Measurements from ENCODE around the gene HDAC9. TPM values are rescaled to one million over a fixed set of nuclear protein-coding genes. Genes with fewer than 3 reads are reported as not detected.

HDAC9 gene
- total RNA-seq, 1 donor from 2014 or later: 27.6 TPM

DNA sequence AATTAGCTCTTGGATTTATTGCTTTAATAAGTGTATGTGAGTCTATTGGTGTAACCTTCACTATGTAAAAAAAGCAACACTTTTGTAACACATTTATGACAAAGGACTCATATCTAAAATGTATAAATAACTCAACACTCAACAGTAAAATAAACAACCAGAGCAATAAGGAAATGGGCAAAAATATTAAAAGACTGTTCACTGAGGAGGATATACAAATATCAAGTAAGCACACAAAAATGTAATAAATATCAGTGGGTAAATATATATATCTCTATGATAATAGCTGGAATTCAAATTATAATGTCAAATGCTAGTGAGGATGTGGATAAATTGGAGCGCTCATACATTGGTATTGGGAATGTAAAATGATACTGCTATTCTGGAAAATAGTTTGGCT lies 53.0 kb downstream of the HDAC9 start:
- no peak overlapping the region for H3K4me3 ChIP-seq (ENCODE audit: insufficient read depth, low read depth, low read length)
- Mint-ChIP-seq H3K36me3 (ENCODE audit: low read depth, unreplicated experiment) (peaks cover 7% of the 10 kb centered on the region), H3K4me1 (ENCODE audit: low read depth, unreplicated experiment) (peaks cover 4% of the 10 kb centered on the region), H3K27ac (ENCODE audit: unreplicated experiment) (no peak overlapping the region), H3K4me3 (ENCODE audit: unreplicated experiment) (no peak overlapping the region), H3K9me3 (ENCODE audit: unreplicated experiment) (no peaks in the 10 kb centered on the region), H3K27me3 (ENCODE audit: low read depth, unreplicated experiment) (no peaks in the 10 kb centered on the region)
- no peak overlapping the region for H3K9ac ChIP-seq (ENCODE audit: low read length)
- peaks cover 9% of the 10 kb centered on the region for H3K4me1 ChIP-seq (ENCODE audit: insufficient read depth, low read length)
- H3K4me2 ChIP-seq (ENCODE audit: low read length): no peak overlapping the region
- H3K9me3 ChIP-seq (ENCODE audit: insufficient read depth, low read depth, low read length): no peaks in the 10 kb centered on the region
- peaks cover 11% of the 10 kb centered on the region for H3K79me2 ChIP-seq (ENCODE audit: insufficient read depth, low read length)
- H3K27me3 ChIP-seq (ENCODE audit: insufficient read depth, low read length): no peaks in the 10 kb centered on the region
- TF ChIP-seq CTCF (IDR thresholded peaks at IDR 0.05; ENCODE audit: insufficient read depth, low read depth, low read length) (no peak), EZH2 (IDR thresholded peaks at IDR 0.05; ENCODE audit: insufficient read depth, low read length) (no peak)
- H3K27ac ChIP-seq (ENCODE audit: low read depth, low read length): no peak overlapping the region
- no peaks in the 10 kb centered on the region for H4K20me1 ChIP-seq (ENCODE audit: insufficient read depth, low read length)
- no peak overlapping the region for H2AFZ ChIP-seq (ENCODE audit: low read depth, low read length)
- FAIRE-seq (no peak), DNase-seq (ENCODE audit: low read depth) (no peak)
- H3K36me3 ChIP-seq (ENCODE audit: insufficient read depth, low read length): no peaks in the 10 kb centered on the region

DNA sequence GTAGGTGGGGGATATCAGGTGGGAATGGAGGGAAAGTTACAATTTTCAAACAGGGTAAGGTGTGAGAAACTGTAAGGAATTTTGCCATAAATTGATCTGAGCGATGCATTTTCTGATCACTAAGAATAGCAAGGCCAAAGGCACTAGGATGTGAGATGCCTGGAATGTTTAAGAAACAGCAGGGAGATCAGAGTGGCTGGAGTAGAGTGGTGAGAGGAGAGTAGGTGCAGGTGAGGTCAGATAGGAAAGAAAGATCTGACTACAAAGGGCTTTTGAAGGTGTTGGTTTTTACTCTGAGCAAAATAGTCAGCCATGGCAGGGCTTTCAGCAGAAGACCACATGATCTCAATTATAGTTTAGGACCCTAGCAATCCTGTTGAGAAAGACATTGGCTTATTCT lies 55.0 kb downstream of the HDAC9 start:
- no peak overlapping the region for H3K4me3 ChIP-seq (ENCODE audit: insufficient read depth, low read depth, low read length)
- peaks cover 5% of the 10 kb centered on the region for H3K79me2 ChIP-seq (ENCODE audit: insufficient read depth, low read length)
- peaks cover 11% of the 10 kb centered on the region for H3K4me1 ChIP-seq (ENCODE audit: insufficient read depth, low read length)
- no peak overlapping the region for H3K9ac ChIP-seq (ENCODE audit: low read length)
- H4K20me1 ChIP-seq (ENCODE audit: insufficient read depth, low read length): no peaks in the 10 kb centered on the region
- no peak overlapping the region for H3K27ac Mint-ChIP-seq (ENCODE audit: unreplicated experiment)
- H3K9me3 ChIP-seq (ENCODE audit: insufficient read depth, low read depth, low read length): no peaks in the 10 kb centered on the region
- H3K9me3 Mint-ChIP-seq (ENCODE audit: unreplicated experiment): no peaks in the 10 kb centered on the region
- peaks cover 12% of the 10 kb centered on the region for H3K4me1 Mint-ChIP-seq (ENCODE audit: low read depth, unreplicated experiment)
- peaks cover 3% of the 10 kb centered on the region for H3K36me3 Mint-ChIP-seq (ENCODE audit: low read depth, unreplicated experiment)
- H3K27me3 ChIP-seq (ENCODE audit: insufficient read depth, low read length): no peaks in the 10 kb centered on the region
- DNase-seq (ENCODE audit: low read depth): no peak
- no peaks in the 10 kb centered on the region for H3K36me3 ChIP-seq (ENCODE audit: insufficient read depth, low read length)
- H3K4me2 ChIP-seq (ENCODE audit: low read length): no peak overlapping the region
- no peak overlapping the region for H3K27ac ChIP-seq (ENCODE audit: low read depth, low read length)
- no peak for TF ChIP-seq CTCF (IDR thresholded peaks at IDR 0.05; ENCODE audit: insufficient read depth, low read depth, low read length)
- no peak for TF ChIP-seq EZH2 (IDR thresholded peaks at IDR 0.05; ENCODE audit: insufficient read depth, low read length)
- H2AFZ ChIP-seq (ENCODE audit: low read depth, low read length): no peak overlapping the region
- FAIRE-seq: no peak
- H3K27me3 Mint-ChIP-seq (ENCODE audit: low read depth, unreplicated experiment): no peaks in the 10 kb centered on the region
- H3K4me3 Mint-ChIP-seq (ENCODE audit: unreplicated experiment): no peak overlapping the region

DNA sequence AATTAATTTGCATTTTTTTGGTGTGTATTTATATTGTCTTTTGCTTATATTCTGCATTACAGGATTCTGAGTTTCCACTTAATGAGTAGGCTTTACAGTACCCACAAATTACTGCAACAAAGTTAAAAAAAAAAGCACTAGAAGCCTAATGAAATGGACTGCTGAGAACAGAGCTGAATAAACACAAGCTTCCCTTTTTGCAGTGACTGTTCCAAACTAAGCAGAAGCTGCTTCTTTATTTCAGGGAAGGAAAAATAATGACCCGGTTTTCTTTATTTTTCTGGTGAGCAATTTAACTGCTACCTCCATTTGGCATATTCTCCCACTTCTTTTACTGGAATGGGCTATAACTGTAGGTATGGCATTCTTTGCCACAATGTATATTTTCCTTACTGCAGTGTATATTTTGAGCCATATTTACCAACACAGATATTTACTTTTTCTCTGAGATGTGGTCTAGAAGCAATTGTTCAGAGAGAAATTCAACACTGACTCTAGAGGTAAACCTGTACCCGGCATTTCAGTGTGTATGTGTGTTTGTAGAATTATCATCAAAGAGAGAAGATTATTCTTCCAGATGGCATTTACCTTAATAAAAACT lies 56.9 kb downstream of the HDAC9 start:
- peak overlapping the region; percentile 37 for H3K4me2 ChIP-seq (ENCODE audit: low read length)
- peaks cover 19% of the 10 kb centered on the region for H3K4me1 ChIP-seq (ENCODE audit: insufficient read depth, low read length)
- Mint-ChIP-seq H3K4me3 (ENCODE audit: unreplicated experiment) (no peak overlapping the region), H3K27ac (ENCODE audit: unreplicated experiment) (no peak overlapping the region), H3K9me3 (ENCODE audit: unreplicated experiment) (no peaks in the 10 kb centered on the region), H3K27me3 (ENCODE audit: low read depth, unreplicated experiment) (no peaks in the 10 kb centered on the region), H3K4me1 (ENCODE audit: low read depth, unreplicated experiment) (peaks cover 21% of the 10 kb centered on the region), H3K36me3 (ENCODE audit: low read depth, unreplicated experiment) (peaks cover 3% of the 10 kb centered on the region)
- no peaks in the 10 kb centered on the region for H3K9me3 ChIP-seq (ENCODE audit: insufficient read depth, low read depth, low read length)
- H3K79me2 ChIP-seq (ENCODE audit: insufficient read depth, low read length): peaks cover 5% of the 10 kb centered on the region
- DNase-seq (ENCODE audit: low read depth) (no peak), FAIRE-seq (peak; percentile 54)
- H3K27me3 ChIP-seq (ENCODE audit: insufficient read depth, low read length): no peaks in the 10 kb centered on the region
- H3K9ac ChIP-seq (ENCODE audit: low read length): peak overlapping the region; percentile 8
- no peaks in the 10 kb centered on the region for H4K20me1 ChIP-seq (ENCODE audit: insufficient read depth, low read length)
- peak overlapping the region; percentile 0 for H3K27ac ChIP-seq (ENCODE audit: low read depth, low read length)
- no peaks in the 10 kb centered on the region for H3K36me3 ChIP-seq (ENCODE audit: insufficient read depth, low read length)
- TF ChIP-seq CTCF (IDR thresholded peaks at IDR 0.05; ENCODE audit: insufficient read depth, low read depth, low read length): no peak
- no peak for TF ChIP-seq EZH2 (IDR thresholded peaks at IDR 0.05; ENCODE audit: insufficient read depth, low read length)
- H3K4me3 ChIP-seq (ENCODE audit: insufficient read depth, low read depth, low read length): no peak overlapping the region
- H2AFZ ChIP-seq (ENCODE audit: low read depth, low read length): no peak overlapping the region

Measured in astrocyte (in vitro differentiated cells and primary cell).